Breast epithelium (tissue), 3 donors: ENCODE results near the gene NELL2.

ENCODE experiments used
- POLR2A ChIP-seq: fragments of 450-650 bp; IDR thresholded peaks from one replicate; pipeline ENCODE4 v1.6.1; 2016; ENCODE audit warnings: antibody characterized with exemption, mild to moderate bottlenecking, moderate library complexity
- TF ChIP-seq, protein P1 (sequence below), 3 donors: fragments of 450-650 bp; IDR thresholded peaks; one replicate each; pipeline ENCODE4 v1.5.1; 2016 to 2017; ENCODE audit warnings: antibody characterized with exemption in 3 of 3, mild to moderate bottlenecking in 3 of 3, moderate library complexity in 3 of 3

DNA sequence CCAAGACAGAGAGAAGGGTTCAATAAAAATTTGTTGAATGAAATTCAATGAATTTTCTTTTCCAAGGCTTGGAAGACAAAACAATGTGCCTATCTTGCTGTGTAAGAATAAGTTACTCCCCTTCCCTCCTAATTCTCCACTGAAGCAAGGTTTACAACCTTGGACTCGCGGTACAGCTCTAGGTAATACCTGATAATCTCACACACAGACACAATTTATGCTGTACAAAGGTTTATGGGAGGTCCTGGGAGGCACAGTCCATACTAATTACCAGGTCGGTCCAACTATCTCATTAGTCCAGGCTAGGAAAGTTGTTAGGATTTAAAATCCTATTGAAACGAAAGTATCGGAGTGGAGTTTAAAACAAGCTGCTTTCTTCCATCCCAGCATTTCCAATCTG, 42.6 kb downstream of the NELL2 start:
- no peak for TF ChIP-seq POLR2A
- TF ChIP-seq, protein P1, sequence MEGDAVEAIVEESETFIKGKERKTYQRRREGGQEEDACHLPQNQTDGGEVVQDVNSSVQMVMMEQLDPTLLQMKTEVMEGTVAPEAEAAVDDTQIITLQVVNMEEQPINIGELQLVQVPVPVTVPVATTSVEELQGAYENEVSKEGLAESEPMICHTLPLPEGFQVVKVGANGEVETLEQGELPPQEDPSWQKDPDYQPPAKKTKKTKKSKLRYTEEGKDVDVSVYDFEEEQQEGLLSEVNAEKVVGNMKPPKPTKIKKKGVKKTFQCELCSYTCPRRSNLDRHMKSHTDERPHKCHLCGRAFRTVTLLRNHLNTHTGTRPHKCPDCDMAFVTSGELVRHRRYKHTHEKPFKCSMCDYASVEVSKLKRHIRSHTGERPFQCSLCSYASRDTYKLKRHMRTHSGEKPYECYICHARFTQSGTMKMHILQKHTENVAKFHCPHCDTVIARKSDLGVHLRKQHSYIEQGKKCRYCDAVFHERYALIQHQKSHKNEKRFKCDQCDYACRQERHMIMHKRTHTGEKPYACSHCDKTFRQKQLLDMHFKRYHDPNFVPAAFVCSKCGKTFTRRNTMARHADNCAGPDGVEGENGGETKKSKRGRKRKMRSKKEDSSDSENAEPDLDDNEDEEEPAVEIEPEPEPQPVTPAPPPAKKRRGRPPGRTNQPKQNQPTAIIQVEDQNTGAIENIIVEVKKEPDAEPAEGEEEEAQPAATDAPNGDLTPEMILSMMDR (IDR thresholded peaks at IDR 0.05), result no peak
